HUDEP-2 (cell line): ENCODE results near the gene UHRF1.
A peak's percentile ranks its signal among the peaks of the same experiment; 100 is the strongest.
"Not testable (repeated sequence)": the region's sequence is repeated elsewhere in the genome, so short reads cannot be mapped to it uniquely, and the experiment has no call there.

Source experiments
- DNase-seq, 76 experiments: peaks; one replicate each; lab custom pipeline; 2025; ENCODE audit not compliant: unreplicated experiment in 76 of 76; lab: John Stamatoyannopoulos, UW

UHRF1 gene

GRCh38 chr19:4930664-4931063 lies 21.4 kb downstream of the UHRF1 start:
- no peak for DNase-seq

- DNase-seq, result no peak
These were observed 23.4 kb downstream of the UHRF1 start for GRCh38 chr19:4932711-4933110.

DNA sequence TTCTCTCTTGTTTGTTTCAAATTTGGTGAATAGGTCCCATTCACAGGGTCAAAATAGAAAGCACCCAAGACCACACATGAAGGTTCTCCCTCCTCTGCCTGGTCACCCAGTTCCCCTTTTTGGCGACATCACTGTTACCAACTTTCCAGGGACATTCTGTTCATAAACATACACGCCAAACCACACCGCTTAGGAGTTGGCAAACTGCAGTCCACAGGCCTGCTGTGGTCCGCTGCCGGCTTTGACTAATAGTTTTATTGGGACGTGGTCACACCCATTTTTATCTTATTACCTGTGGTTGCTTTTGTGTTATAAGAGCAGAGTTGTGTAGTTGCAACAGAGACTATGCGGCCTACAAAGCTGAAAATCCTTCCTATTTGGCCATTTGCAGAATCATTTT lies 24.2 kb downstream of the UHRF1 start:
- no peak for DNase-seq

GRCh38 chr19:4935444-4935843 lies 26.1 kb downstream of the UHRF1 start:
- no peak for DNase-seq

- DNase-seq, result no peak
These were observed 27.8 kb downstream of the UHRF1 start for GRCh38 chr19:4937060-4937459.

DNA sequence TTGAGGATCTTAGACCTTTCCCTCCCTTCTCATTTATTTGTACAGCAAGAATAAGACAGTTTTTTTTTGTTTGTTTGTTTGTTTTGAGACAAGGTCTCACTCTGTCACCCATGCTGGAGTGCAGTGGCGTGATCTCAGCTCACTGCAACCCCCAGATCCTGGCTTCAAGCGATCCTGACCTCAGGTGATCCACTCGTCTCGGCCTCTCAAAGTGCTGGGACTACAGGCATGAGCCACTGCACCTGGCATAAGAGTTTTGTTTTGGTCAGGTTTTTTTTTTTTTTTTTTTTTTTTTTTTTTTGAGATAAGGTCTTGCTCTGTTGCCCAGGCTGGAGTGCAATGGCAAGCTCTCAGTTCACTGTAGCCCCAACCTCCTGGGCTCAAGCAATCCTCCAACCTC lies 29.2 kb downstream of the UHRF1 start:
- DNase-seq, result not testable (repeated sequence)

- no peak for DNase-seq
These were observed 30.2 kb downstream of the UHRF1 start for GRCh38 chr19:4939466-4939865.

GRCh38 chr19:4941638-4942169 lies 32.4 kb downstream of the UHRF1 start:
- DNase-seq, result not testable (repeated sequence)

DNA sequence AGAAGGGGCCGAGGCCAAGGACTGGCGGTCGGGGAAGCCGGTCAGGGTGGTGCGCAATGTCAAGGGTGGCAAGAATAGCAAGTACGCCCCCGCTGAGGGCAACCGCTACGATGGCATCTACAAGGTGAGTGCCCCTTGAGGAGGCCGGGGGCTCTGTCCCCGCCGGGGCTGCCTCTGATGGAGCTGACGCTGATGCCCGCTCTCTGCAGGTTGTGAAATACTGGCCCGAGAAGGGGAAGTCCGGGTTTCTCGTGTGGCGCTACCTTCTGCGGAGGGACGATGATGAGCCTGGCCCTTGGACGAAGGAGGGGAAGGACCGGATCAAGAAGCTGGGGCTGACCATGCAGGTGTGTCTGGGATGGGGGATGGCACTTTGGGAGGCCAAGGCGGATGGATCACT lies 41.3 kb downstream of the UHRF1 start:
- not testable (repeated sequence) for DNase-seq

DNA sequence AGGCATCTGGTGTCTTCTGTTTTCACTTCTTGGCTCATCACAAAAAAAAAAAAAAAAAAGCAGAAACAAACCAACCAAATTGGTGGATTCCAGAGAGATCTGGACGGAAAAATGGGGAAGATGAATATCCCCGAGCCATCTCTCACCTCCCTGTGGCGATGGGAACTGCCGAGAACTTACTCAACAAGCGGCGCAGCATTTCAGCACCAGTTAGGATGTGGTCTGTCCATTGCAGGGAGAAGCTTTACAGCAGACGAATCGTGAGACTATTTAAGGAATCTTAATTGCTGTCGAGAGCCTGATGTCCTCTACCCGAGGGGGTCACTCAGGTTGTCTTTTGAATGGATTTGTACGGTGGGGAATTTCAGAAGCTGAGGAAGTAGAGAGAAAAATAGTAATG lies 42.4 kb downstream of the UHRF1 start:
- no peak for DNase-seq

GRCh38 chr19:4952945-4953344 lies 43.6 kb downstream of the UHRF1 start:
- DNase-seq, result no peak

DNA sequence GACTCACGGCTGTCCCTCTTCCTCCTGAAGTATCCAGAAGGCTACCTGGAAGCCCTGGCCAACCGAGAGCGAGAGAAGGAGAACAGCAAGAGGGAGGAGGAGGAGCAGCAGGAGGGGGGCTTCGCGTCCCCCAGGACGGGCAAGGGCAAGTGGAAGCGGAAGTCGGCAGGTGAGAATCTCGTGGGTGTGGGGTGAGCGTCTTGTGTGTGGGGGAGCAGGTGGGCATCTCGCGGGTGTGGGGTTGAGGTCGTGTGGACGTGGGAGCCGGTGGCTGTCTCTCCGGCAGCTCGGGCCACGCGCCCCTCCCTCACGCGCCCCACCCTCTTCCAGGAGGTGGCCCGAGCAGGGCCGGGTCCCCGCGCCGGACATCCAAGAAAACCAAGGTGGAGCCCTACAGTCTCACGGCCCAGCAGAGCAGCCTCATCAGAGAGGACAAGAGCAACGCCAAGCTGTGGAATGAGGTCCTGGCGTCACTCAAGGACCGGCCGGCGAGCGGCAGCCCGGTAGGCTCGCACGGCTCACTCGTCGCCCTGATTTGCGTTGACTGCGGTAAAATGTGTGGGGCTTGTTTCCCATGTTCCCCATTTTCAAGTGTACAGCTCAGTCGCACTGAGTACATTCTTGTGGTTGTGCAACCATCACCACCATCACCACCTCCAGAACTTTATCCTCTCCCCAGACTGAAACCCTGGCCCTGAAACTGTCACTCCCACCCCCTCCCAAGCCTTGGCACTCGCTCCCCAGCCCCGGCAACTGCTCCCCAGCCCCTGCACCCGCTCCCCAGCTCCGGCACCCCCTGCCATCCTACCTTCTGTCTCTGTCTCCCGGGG lies 45.2 kb downstream of the UHRF1 start:
- DNase-seq, result not testable (repeated sequence)

DNA sequence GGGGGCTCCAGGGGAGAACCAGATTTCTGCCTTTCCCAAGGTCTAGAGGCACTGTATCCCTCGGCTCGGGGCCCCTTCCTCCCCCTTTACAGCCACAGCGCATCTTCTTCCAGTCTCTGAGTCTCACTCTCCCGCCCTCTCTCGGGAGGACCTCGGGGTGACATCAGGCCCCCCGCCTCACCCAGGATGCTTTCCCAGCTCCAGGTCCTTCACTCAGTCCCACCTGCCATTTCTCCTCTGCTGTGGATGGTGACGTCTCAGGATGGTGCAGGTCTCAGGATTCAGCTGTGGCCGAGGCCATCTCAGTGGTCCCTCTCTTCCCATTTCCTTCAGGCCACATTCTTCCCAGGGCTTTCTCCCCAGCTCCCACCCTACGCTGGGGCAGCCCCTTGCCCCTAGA lies 46.0 kb downstream of the UHRF1 start:
- DNase-seq, result no peak

- no peak for DNase-seq
These were observed 48.7 kb downstream of the UHRF1 start for GRCh38 chr19:4957981-4958380.

DNA sequence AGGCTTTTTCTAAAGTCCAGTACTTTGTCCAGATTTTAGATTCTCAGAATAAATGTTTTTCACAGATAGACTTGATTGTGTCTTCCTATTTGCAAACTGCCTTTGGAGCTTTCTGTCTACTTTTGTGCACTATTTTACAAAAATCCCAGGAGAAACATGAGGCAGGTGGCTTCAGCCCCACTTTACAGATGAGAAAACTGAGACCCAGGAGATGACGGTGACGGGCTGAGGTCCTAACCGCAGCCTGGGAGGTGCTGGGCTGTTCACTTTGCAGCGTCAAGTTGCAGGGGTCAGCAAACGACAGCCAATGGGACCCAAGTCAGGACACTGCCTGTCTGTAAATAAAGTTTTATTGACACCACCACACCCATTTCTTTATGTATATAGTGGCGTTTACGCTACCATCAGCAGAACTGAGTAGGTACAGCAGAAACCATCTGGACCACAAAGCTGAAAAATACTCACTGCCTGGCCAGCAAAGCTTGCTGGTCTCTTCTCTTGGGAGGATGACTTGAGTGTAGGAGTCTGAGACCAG lies 52.9 kb downstream of the UHRF1 start:
- no peak for DNase-seq

GRCh38 chr19:4965061-4965460 lies 55.8 kb downstream of the UHRF1 start:
- no peak for DNase-seq

GRCh38 chr19:4966591-4966990 lies 57.3 kb downstream of the UHRF1 start:
- no peak for DNase-seq

- DNase-seq, result no peak
These were observed 58.6 kb downstream of the UHRF1 start for GRCh38 chr19:4967738-4968461.

DNA sequence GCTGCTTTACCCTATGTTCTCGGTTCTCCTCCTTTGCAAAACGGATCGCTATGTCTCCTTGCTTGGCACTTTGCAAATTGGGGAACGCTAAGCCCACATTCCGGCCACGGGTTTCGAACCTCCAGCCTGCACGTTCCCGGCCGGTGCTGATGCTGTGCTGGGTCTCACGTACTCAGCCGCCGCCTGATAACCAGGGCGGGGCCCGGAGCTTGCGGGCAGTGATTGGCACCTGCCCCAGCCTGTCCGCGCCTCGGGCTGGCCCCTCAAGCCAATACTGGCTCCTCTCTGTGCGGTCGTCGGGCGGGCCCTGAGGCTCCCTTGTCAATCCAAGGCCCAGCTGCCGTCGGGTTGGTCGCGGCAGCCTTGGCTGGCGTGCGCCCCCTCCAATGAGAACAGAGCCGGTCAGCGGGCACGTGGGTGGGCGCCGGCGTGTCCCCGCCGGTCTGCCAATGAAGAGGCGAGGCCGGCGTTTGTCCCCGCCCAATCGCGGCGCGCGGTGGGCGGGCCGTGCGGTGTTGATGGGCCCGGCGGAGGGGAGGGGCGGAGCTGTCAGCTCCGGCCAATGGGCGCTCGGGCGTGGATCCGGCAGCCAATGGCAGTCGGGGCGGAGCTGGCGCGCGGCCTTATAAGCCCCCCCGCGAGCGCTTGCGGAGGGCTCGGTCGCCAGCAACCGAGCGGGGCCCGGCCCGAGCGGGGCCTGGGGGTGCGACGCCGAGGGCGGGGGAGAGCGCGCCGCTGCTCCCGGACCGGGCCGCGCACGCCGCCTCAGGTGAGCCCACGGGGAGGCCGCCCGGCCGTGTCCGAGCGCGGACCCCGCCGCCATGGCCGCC lies 59.4 kb downstream of the UHRF1 start, which contains the start of gene KDM4B:
TSS of gene KDM4B (plus strand) at position 652 of the 830 bp plus-strand sequence. CDS start 63,778 bp downstream, outside the sequence.
- peak in 75 of 76 experiments; percentile 96 to 100 (median 100) for DNase-seq

GRCh38 chr19:4969292-4969771 lies 60.0 kb downstream of the UHRF1 start:
- DNase-seq, result no peak
